A549 treated with AZD2906 at 1 μM for 4 hours (cell line): ENCODE data around the gene SCYGR1. TPM values are rescaled to one million over a fixed set of nuclear protein-coding genes. Genes with fewer than 3 reads are reported as not detected.

Source experiments
- total RNA-seq: library from RNA; stranded (reverse); fragments of 200-300 nt; extraction: Qiagen RNA extraction; gene quantifications from 5 replicates; pipeline ENCODE4 v1.2.3, GENCODE V29; 2022

SCYGR1 gene
- total RNA-seq: not detected in 5 replicates

GRCh38 chr2:227387583-227387982 is at the start of gene SCYGR1:
TSS of gene SCYGR1 (minus strand) at chr2:227387949. CDS start at chr2:227387949, 0 bp downstream.

GRCh38 chr2:227379095-227379494 is 8.7 kb downstream of the SCYGR1 start, which contains the start of gene TM4SF20:
TSS of gene TM4SF20 (minus strand) at chr2:227379306. CDS start at chr2:227379268, 38 bp downstream.

Other genes starting within 250 kb of the SCYGR1 start
- gene COL4A4, start 223.7 kb downstream of the SCYGR1 start, total RNA-seq: 1.2 to 2.1 TPM (median 1.6 TPM) in 5 replicates
- 0.60 to 0.96 TPM (median 0.80 TPM) in 5 replicates for gene COL4A3, start 223.3 kb downstream of the SCYGR1 start, total RNA-seq
- 94.2 to 104 TPM (median 100 TPM) in 5 replicates for gene MFF, start 62.7 kb downstream of the SCYGR1 start, total RNA-seq
- 5.6 to 8.1 TPM (median 7.3 TPM) in 5 replicates for gene TM4SF20, start 8.6 kb downstream of the SCYGR1 start, total RNA-seq
- 91.7 to 113 TPM (median 109 TPM) in 5 replicates for gene AGFG1, start 84.2 kb upstream of the SCYGR1 start, total RNA-seq
- gene SCYGR2, start 210.9 kb upstream of the SCYGR1 start, total RNA-seq: not detected in 5 replicates
- not detected in 5 replicates for gene SCYGR3, start 226.9 kb upstream of the SCYGR1 start, total RNA-seq
- gene SCYGR4, start 229.5 kb upstream of the SCYGR1 start, total RNA-seq: not detected in 5 replicates